ENCODE data around the gene SCAI. TPM values are rescaled to one million over a fixed set of nuclear protein-coding genes. Genes with fewer than 3 reads are reported as not detected.
A peak's percentile ranks its signal among the peaks of the same experiment; 100 is the strongest.

Gene SCAI
- total and polyA plus RNA-seq, 2 experiments from 2014 or later = 13.3 to 35.0 TPM

GRCh38 chr9:124906966-124907365, 236.4 kb downstream of the SCAI start (continued):
- TF ChIP-seq STAT1 (IDR thresholded peaks at IDR 0.05; ENCODE audit: unreplicated experiment) = no peak
- TF ChIP-seq NANOG (IDR thresholded peaks at IDR 0.05; ENCODE audit: borderline replicate concordance) = no peak
- TF ChIP-seq ZNF331 (CRISPR knock-in tag; IDR thresholded peaks at IDR 0.05; ENCODE audit: low read depth) = no peak
- no peak for TF ChIP-seq CTCF (conservative IDR thresholded peaks at IDR 0.05; ENCODE audit: low read depth in 2 of 2)

- H3K4me1 ChIP-seq (ENCODE audit: insufficient read depth) = no peaks in the 10 kb centered on the region
- no peaks in the 10 kb centered on the region for H3K27me3 ChIP-seq (ENCODE audit: insufficient read depth)
- no peak overlapping the region; the same call in 1 of the 2 replicates for H3K27ac ChIP-seq (ENCODE audit: low read depth)
- DNase-seq (ENCODE audit: low spot score) (no peak), ATAC-seq (no peak)
- no peak overlapping the region for H3K4me2 ChIP-seq
- H3K27ac Mint-ChIP-seq = peak overlapping the region; percentile 83
- H3K9me2 ChIP-seq (ENCODE audit: insufficient read depth) = no peaks in the 10 kb centered on the region
- peaks cover 8% of the 10 kb centered on the region for H3K27me3 Mint-ChIP-seq (ENCODE audit: insufficient read depth, low read depth, poor library complexity)
- no peaks in the 10 kb centered on the region for H3K36me3 ChIP-seq (ENCODE audit: insufficient read depth)
- no peaks in the 10 kb centered on the region for H3K9me3 Mint-ChIP-seq
- H2AFZ ChIP-seq = no peak overlapping the region
- no peak overlapping the region for H3K4me3 ChIP-seq
- no peaks in the 10 kb centered on the region for H3K79me2 ChIP-seq (replicated peaks; ENCODE audit: insufficient read depth)
- H4K20me1 ChIP-seq (replicated peaks; ENCODE audit: insufficient read depth) = peaks cover 3% of the 10 kb centered on the region; the same call in 1 of the 2 replicates
- H3K4me3 Mint-ChIP-seq = no peak overlapping the region
- TF ChIP-seq ZNF462 (CRISPR knock-in tag; IDR thresholded peaks at IDR 0.05) (no peak), EZH2 (IDR thresholded peaks at IDR 0.05; ENCODE audit: low read depth, unreplicated experiment) (no peak), STAT1 (IDR thresholded peaks at IDR 0.05; ENCODE audit: unreplicated experiment) (no peak), NANOG (IDR thresholded peaks at IDR 0.05; ENCODE audit: borderline replicate concordance) (no peak), CREB1 (CRISPR knock-in tag; IDR thresholded peaks at IDR 0.05; ENCODE audit: low read depth) (no peak), JUNB (IDR thresholded peaks at IDR 0.05; ENCODE audit: unreplicated experiment) (no peak)
- peaks cover 5% of the 10 kb centered on the region; the same call in 1 of the 3 replicates for H3K4me1 Mint-ChIP-seq
- H3F3A ChIP-seq (replicated peaks; ENCODE audit: low read depth) = 0 out of 2 replicates have a peak, but pooled peaks cover 4% of the 10 kb centered on the region
- peaks cover 4% of the 10 kb centered on the region; the same call in 2 of the 3 replicates for H3K36me3 Mint-ChIP-seq (ENCODE audit: low read depth)
These were observed 243.5 kb downstream of the SCAI start for GRCh38 chr9:124899845-124900244.
